ENCODE measurements around the gene AFF1. TPM values are rescaled to one million over a fixed set of nuclear protein-coding genes. Genes with fewer than 3 reads are reported as not detected.
"Not testable (repeated sequence)": the region's sequence is repeated elsewhere in the genome, so short reads cannot be mapped to it uniquely, and the experiment has no call there.

AFF1 gene
- total RNA-seq, 1 experiment from 2014 or later, result 61.9 TPM

GRCh38 chr4:87035881-87036509, 101.2 kb downstream of the AFF1 start:
- ChIA-PET CTCF (interaction anchor here (0.6 to 0.7 kb wide), 2 partner anchors 94 to 363 kb away, joined by 3 to 6 read pairs; no protein-coding TSS in a partner anchor), POLR2A (interaction anchor here (0.7 to 3.3 kb wide), 7 partner anchors 27 to 114 kb away, joined by 3 to 12 read pairs (median 3); no protein-coding TSS in a partner anchor)
- no peak for DNase-seq (ENCODE audit: unreplicated experiment)
- Mint-ChIP-seq H3K27me3 (ENCODE audit: insufficient read depth, unreplicated experiment) (no peaks in the 10 kb centered on the region), H3K27ac (ENCODE audit: low read depth, unreplicated experiment) (no peak overlapping the region), H3K36me3 (ENCODE audit: insufficient read depth, unreplicated experiment) (no peaks in the 10 kb centered on the region), H3K9me3 (ENCODE audit: unreplicated experiment) (no peaks in the 10 kb centered on the region), H3K4me1 (ENCODE audit: insufficient read depth, unreplicated experiment) (peaks cover 15% of the 10 kb centered on the region), H3K4me3 (ENCODE audit: unreplicated experiment) (no peak overlapping the region)
- intact Hi-C loops (cut with micrococcal nuclease), result no loop called here
- TF ChIP-seq, protein P1, sequence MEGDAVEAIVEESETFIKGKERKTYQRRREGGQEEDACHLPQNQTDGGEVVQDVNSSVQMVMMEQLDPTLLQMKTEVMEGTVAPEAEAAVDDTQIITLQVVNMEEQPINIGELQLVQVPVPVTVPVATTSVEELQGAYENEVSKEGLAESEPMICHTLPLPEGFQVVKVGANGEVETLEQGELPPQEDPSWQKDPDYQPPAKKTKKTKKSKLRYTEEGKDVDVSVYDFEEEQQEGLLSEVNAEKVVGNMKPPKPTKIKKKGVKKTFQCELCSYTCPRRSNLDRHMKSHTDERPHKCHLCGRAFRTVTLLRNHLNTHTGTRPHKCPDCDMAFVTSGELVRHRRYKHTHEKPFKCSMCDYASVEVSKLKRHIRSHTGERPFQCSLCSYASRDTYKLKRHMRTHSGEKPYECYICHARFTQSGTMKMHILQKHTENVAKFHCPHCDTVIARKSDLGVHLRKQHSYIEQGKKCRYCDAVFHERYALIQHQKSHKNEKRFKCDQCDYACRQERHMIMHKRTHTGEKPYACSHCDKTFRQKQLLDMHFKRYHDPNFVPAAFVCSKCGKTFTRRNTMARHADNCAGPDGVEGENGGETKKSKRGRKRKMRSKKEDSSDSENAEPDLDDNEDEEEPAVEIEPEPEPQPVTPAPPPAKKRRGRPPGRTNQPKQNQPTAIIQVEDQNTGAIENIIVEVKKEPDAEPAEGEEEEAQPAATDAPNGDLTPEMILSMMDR (IDR thresholded peaks at IDR 0.05; ENCODE audit: unreplicated experiment), result no peak
- no TSS peak for BruUV-seq (replicated peaks)

- Mint-ChIP-seq H3K27ac (ENCODE audit: low read depth, unreplicated experiment) (no peak overlapping the region), H3K4me1 (ENCODE audit: insufficient read depth, unreplicated experiment) (peaks cover 20% of the 10 kb centered on the region), H3K27me3 (ENCODE audit: insufficient read depth, unreplicated experiment) (no peaks in the 10 kb centered on the region), H3K4me3 (ENCODE audit: unreplicated experiment) (no peak overlapping the region), H3K9me3 (ENCODE audit: unreplicated experiment) (no peaks in the 10 kb centered on the region), H3K36me3 (ENCODE audit: insufficient read depth, unreplicated experiment) (no peaks in the 10 kb centered on the region)
- BruUV-seq (replicated peaks), result no TSS peak
- ChIA-PET CTCF (no interaction called here), POLR2A (interaction anchor here (0.7 to 3.3 kb wide), 7 partner anchors 12 to 114 kb away, joined by 3 to 12 read pairs (median 3); no protein-coding TSS in a partner anchor)
- no peak for DNase-seq (ENCODE audit: unreplicated experiment)
- TF ChIP-seq, protein P1 (IDR thresholded peaks at IDR 0.05; ENCODE audit: unreplicated experiment), result no peak
- intact Hi-C loops (cut with micrococcal nuclease), result no loop called here
Measured at GRCh38 chr4:87036713-87037112, 101.9 kb downstream of the AFF1 start.

- POLR2A ChIA-PET, result interaction anchor here (0.7 to 3.3 kb wide), 4 partner anchors 13 to 115 kb away, joined by 3 to 12 read pairs (median 4); no protein-coding TSS in a partner anchor
- CTCF ChIA-PET, result not testable (repeated sequence)
- peaks cover 20% of the 10 kb centered on the region for H3K4me1 Mint-ChIP-seq (ENCODE audit: insufficient read depth, unreplicated experiment)
Measured at GRCh38 chr4:87037171-87037570, 102.4 kb downstream of the AFF1 start.

GRCh38 chr4:87037671-87038334, 103.0 kb downstream of the AFF1 start:
- BruUV-seq (replicated peaks), result no TSS peak
- TF ChIP-seq, protein P1 (IDR thresholded peaks at IDR 0.05; ENCODE audit: unreplicated experiment), result no peak
- no peaks in the 10 kb centered on the region for H3K36me3 Mint-ChIP-seq (ENCODE audit: insufficient read depth, unreplicated experiment)
- no peak for DNase-seq (ENCODE audit: unreplicated experiment)
- POLR2A ChIA-PET, result interaction anchor here (1.8 kb wide), 1 partner anchor 29 kb away, joined by 5 read pairs; no protein-coding TSS in a partner anchor
- intact Hi-C loops (cut with micrococcal nuclease), result no loop called here
- no peaks in the 10 kb centered on the region for H3K9me3 Mint-ChIP-seq (ENCODE audit: unreplicated experiment)
- H3K27ac Mint-ChIP-seq (ENCODE audit: low read depth, unreplicated experiment), result no peak overlapping the region
- no peaks in the 10 kb centered on the region for H3K27me3 Mint-ChIP-seq (ENCODE audit: insufficient read depth, unreplicated experiment)
- CTCF ChIA-PET, result interaction anchor here (1.8 kb wide), 1 partner anchor 115 kb away, joined by 6 read pairs; no protein-coding TSS in a partner anchor
- no peak overlapping the region for H3K4me3 Mint-ChIP-seq (ENCODE audit: unreplicated experiment)
- peaks cover 20% of the 10 kb centered on the region for H3K4me1 Mint-ChIP-seq (ENCODE audit: insufficient read depth, unreplicated experiment)

More at GRCh38 chr4:87037171-87037570, 102.4 kb downstream of the AFF1 start:
- H3K4me3 Mint-ChIP-seq (ENCODE audit: unreplicated experiment); H3K36me3 Mint-ChIP-seq (ENCODE audit: insufficient read depth, unreplicated experiment); BruUV-seq (replicated peaks); H3K27me3 Mint-ChIP-seq (ENCODE audit: insufficient read depth, unreplicated experiment); DNase-seq (ENCODE audit: unreplicated experiment); intact Hi-C loops (cut with micrococcal nuclease); H3K27ac Mint-ChIP-seq (ENCODE audit: low read depth, unreplicated experiment); H3K9me3 Mint-ChIP-seq (ENCODE audit: unreplicated experiment): not testable (repeated sequence)

Data from MCF 10A (cell line).